OCI-LY3 (cell line): ENCODE results near the gene MAPT.

Experiments used
- H2AFZ ChIP-seq: fragments of 200-600, 300-600 bp; shearing (Covaris generic); 2 replicates; pipeline ENCODE4 v1.6.0; 2014; ENCODE audit warnings: antibody characterized with exemption, low read depth, low read length
- H3K27ac ChIP-seq: fragments of 200-600, 300-600 bp; sonication (generic); 2 replicates; pipeline ENCODE4 v1.5.1; 2014; ENCODE audit warnings: mild to moderate bottlenecking, low read length, moderate library complexity, mixed read lengths
- H3K27me3 ChIP-seq: fragments of 200-600, 300-600 bp; sonication (generic); 2 replicates; pipeline ENCODE4 v1.6.1; 2014; ENCODE audit warnings: low read depth, low read length, mixed read lengths
- H3K36me3 ChIP-seq: fragments of 200-600, 300-600 bp; sonication (generic); replicated peaks from 2 replicates; pipeline ENCODE3; 2014; ENCODE audit warnings: low read depth, low read length, mixed read lengths
- H3K4me1 ChIP-seq: fragments of 300-600, 200-600 bp; sonication (generic); 2 replicates; pipeline ENCODE4 v1.6.1; 2014; ENCODE audit warnings: low read length, mixed read lengths
- H3K4me2 ChIP-seq: fragments of 200-600, 300-600 bp; sonication (generic); 2 replicates; pipeline ENCODE4 v1.6.1; 2014; ENCODE audit warnings: low read length, mixed read lengths
- H3K4me3 ChIP-seq: fragments of 300-600, 200-600 bp; sonication (generic); 2 replicates; pipeline ENCODE4 v1.5.1; 2014; ENCODE audit warnings: antibody characterized with exemption, mild to moderate bottlenecking, low read length, moderate library complexity
- H3K79me2 ChIP-seq: fragments of 300-600, 200-600 bp; shearing (Covaris generic); 2 replicates; pipeline ENCODE4 v1.6.1; 2014; ENCODE audit warnings: mild to moderate bottlenecking, low read length, mixed read lengths
- H3K9ac ChIP-seq: fragments of 300-600, 200-600 bp; shearing (Covaris generic); 2 replicates; pipeline ENCODE4 v1.6.0; 2014; ENCODE audit warnings: mild to moderate bottlenecking, low read length, moderate library complexity
- H3K9me3 ChIP-seq: fragments of 200-600, 300-600 bp; shearing (Covaris generic); 2 replicates; pipeline ENCODE4 v1.6.1; 2014; ENCODE audit warnings: low read length, mixed read lengths; ENCODE audit not compliant: insufficient read depth
- H4K20me1 ChIP-seq: fragments of 200-600, 300-600 bp; sonication (generic); 2 replicates; pipeline ENCODE4 v1.6.1; 2016; ENCODE audit warnings: low read length, mixed read lengths; ENCODE audit not compliant: insufficient read depth
- EZH2phosphoT487 ChIP-seq: fragments of 200-600 bp; shearing (Covaris generic); IDR thresholded peaks from 2 replicates; pipeline ENCODE4 v1.6.1; 2018; ENCODE audit warnings: antibody characterized with exemption, mixed run types, low read depth
- TF ChIP-seq, protein P1 (sequence below): fragments of 200-600, 300-600 bp; sonication (generic); IDR thresholded peaks from 2 replicates; pipeline ENCODE4 v1.5.1; 2014; ENCODE audit warnings: antibody characterized with exemption, low read length, low read depth

MAPT gene

DNA sequence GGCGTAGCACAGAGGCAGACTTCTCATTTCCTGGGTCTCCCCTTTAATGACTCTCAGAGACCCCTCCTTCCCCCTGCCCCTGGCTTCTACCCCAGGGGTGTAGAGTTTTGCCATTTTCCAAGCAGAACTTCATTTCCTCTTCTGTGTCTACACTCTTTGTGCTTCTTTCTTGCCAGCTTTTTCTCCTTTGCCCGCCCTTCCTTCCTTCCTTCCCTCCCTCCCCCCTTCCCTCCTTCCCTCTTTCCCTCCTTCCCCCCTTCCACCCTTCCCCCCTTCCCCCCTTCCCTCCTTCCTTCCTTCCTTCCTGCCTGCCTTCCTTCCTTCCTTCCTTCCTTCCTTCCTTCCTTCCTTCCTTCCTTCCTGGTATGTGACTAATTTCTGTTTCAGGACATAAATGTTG, 47.0 kb downstream of the MAPT start:
- no peaks in the 10 kb centered on the region for H4K20me1 ChIP-seq
- no peaks in the 10 kb centered on the region for H3K36me3 ChIP-seq
- no peak overlapping the region for H2AFZ ChIP-seq
- TF ChIP-seq, protein P1, sequence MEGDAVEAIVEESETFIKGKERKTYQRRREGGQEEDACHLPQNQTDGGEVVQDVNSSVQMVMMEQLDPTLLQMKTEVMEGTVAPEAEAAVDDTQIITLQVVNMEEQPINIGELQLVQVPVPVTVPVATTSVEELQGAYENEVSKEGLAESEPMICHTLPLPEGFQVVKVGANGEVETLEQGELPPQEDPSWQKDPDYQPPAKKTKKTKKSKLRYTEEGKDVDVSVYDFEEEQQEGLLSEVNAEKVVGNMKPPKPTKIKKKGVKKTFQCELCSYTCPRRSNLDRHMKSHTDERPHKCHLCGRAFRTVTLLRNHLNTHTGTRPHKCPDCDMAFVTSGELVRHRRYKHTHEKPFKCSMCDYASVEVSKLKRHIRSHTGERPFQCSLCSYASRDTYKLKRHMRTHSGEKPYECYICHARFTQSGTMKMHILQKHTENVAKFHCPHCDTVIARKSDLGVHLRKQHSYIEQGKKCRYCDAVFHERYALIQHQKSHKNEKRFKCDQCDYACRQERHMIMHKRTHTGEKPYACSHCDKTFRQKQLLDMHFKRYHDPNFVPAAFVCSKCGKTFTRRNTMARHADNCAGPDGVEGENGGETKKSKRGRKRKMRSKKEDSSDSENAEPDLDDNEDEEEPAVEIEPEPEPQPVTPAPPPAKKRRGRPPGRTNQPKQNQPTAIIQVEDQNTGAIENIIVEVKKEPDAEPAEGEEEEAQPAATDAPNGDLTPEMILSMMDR, result no peak
- no peak for TF ChIP-seq EZH2phosphoT487
- H3K9me3 ChIP-seq, result no peaks in the 10 kb centered on the region
- peaks cover 29% of the 10 kb centered on the region for H3K27me3 ChIP-seq
- no peak overlapping the region for H3K9ac ChIP-seq
- no peaks in the 10 kb centered on the region for H3K4me1 ChIP-seq
- H3K79me2 ChIP-seq, result no peaks in the 10 kb centered on the region
- no peak overlapping the region for H3K27ac ChIP-seq
- H3K4me2 ChIP-seq, result no peak overlapping the region
- no peak overlapping the region for H3K4me3 ChIP-seq

DNA sequence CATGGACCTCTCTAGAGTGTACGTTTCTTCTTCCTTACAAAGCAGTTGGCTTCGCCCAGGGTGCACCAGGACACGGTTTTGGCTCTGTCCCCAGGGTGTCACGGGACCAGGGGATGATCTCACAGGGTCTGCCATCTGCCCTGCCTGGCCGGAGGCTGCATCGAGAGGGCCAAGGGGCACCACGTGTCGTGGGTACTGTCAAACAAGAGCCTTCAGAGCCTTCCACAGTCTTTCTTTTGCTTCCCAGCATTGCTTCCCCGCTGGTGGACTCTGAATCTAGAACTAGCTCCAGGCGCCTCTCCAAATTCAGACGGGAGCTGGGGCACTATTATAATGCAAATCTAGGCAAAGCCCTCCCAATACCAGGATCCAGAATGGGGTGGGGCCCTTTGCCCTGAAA, 47.9 kb downstream of the MAPT start:
- Histone ChIP-seq H3K27ac (no peak overlapping the region), H3K4me3 (no peak overlapping the region), H3K4me2 (no peak overlapping the region), H3K79me2 (no peaks in the 10 kb centered on the region), H4K20me1 (no peaks in the 10 kb centered on the region), H3K9ac (no peak overlapping the region), H3K36me3 (no peaks in the 10 kb centered on the region), H2AFZ (no peak overlapping the region), H3K9me3 (no peaks in the 10 kb centered on the region), H3K27me3 (peaks cover 29% of the 10 kb centered on the region), H3K4me1 (no peaks in the 10 kb centered on the region)
- no peak for TF ChIP-seq EZH2phosphoT487
- TF ChIP-seq, protein P1, result no peak

GRCh38 chr17:45946841-45947256, 52.5 kb downstream of the MAPT start:
- H3K79me2 ChIP-seq, result no peaks in the 10 kb centered on the region
- no peaks in the 10 kb centered on the region for H3K36me3 ChIP-seq
- H3K9ac ChIP-seq, result no peak overlapping the region
- no peak overlapping the region for H3K4me2 ChIP-seq
- H4K20me1 ChIP-seq, result no peaks in the 10 kb centered on the region
- H3K4me1 ChIP-seq, result peaks cover 7% of the 10 kb centered on the region
- TF ChIP-seq, protein P1, result no peak
- no peak for TF ChIP-seq EZH2phosphoT487
- H3K27ac ChIP-seq, result no peak overlapping the region
- H3K4me3 ChIP-seq, result no peak overlapping the region
- no peak overlapping the region for H2AFZ ChIP-seq
- H3K9me3 ChIP-seq, result no peaks in the 10 kb centered on the region
- peaks cover 35% of the 10 kb centered on the region for H3K27me3 ChIP-seq

DNA sequence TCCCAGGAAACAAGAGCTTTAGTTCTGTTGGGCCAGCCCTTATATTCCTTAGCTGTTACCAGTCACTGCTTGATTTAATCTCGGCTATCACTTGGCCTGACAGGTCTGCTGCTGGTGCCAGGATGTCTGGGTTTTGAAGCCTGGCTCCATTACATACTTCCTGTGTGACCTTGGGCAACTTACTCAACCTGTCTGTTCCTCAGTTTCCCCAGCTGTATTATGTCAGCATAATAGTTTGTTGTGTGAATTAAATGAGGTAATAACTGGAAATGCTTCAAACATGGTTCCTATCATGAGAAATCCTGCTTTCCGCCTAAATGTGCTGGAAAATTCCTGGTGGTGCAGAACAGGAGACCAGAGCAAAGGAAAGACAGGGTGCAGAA, 54.1 kb downstream of the MAPT start:
- Histone ChIP-seq H3K9me3 (no peaks in the 10 kb centered on the region), H2AFZ (peak overlapping the region; percentile 77), H3K79me2 (no peaks in the 10 kb centered on the region), H3K27me3 (peaks cover 25% of the 10 kb centered on the region), H3K9ac (peak overlapping the region; percentile 32; the same call in 1 of the 2 replicates), H3K4me3 (peak overlapping the region; percentile 71), H3K4me1 (peaks cover 7% of the 10 kb centered on the region), H3K36me3 (no peaks in the 10 kb centered on the region), H3K4me2 (peak overlapping the region; percentile 74), H4K20me1 (no peaks in the 10 kb centered on the region), H3K27ac (no peak overlapping the region)
- TF ChIP-seq EZH2phosphoT487, result no peak
- TF ChIP-seq, protein P1, result no peak
